Brain microvascular endothelial cell (primary cell): ENCODE measurements around the gene MAML2.

ENCODE experiments used
- DNase-seq: peaks from one replicate; pipeline ENCODE4 v3.0.0-alpha.2; 2020
- H3K27ac ChIP-seq: fragments of 250-450 bp; sonication (Bioruptor Pico); 2 replicates; pipeline ENCODE4 v1.5.1; 2020; ENCODE audit warnings: mild to moderate bottlenecking, moderate library complexity
- H3K27me3 ChIP-seq: fragments of 250-450 bp; sonication (Bioruptor Pico); replicated peaks from 2 replicates; pipeline ENCODE4 v1.5.1; 2020; ENCODE audit warnings: mild to moderate bottlenecking
- H3K36me3 ChIP-seq: fragments of 250-450 bp; sonication (Bioruptor Pico); replicated peaks from 2 replicates; pipeline ENCODE4 v1.5.1; 2020; ENCODE audit warnings: mild to moderate bottlenecking
- H3K4me3 ChIP-seq: 2 replicates; pipeline ENCODE4 v1.5.1; 2011; ENCODE audit warnings: low read depth, mild to moderate bottlenecking, control low read depth, low read length, moderate library complexity
- in situ Hi-C: cut with HindIII; loops from 2 replicates; pipeline ENCODE4 v1.10.0; 2017; ENCODE audit warnings: low sequenced_read_pairs, low pct_ligation_motif_present
- TF ChIP-seq, protein P1 (sequence below): IDR thresholded peaks from 2 replicates; pipeline ENCODE4 v1.5.1; 2011; ENCODE audit warnings: low read depth, mild to moderate bottlenecking, moderate library complexity, low read length, control low read depth, inconsistent platforms; ENCODE audit errors: missing control alignments

Gene MAML2

DNA sequence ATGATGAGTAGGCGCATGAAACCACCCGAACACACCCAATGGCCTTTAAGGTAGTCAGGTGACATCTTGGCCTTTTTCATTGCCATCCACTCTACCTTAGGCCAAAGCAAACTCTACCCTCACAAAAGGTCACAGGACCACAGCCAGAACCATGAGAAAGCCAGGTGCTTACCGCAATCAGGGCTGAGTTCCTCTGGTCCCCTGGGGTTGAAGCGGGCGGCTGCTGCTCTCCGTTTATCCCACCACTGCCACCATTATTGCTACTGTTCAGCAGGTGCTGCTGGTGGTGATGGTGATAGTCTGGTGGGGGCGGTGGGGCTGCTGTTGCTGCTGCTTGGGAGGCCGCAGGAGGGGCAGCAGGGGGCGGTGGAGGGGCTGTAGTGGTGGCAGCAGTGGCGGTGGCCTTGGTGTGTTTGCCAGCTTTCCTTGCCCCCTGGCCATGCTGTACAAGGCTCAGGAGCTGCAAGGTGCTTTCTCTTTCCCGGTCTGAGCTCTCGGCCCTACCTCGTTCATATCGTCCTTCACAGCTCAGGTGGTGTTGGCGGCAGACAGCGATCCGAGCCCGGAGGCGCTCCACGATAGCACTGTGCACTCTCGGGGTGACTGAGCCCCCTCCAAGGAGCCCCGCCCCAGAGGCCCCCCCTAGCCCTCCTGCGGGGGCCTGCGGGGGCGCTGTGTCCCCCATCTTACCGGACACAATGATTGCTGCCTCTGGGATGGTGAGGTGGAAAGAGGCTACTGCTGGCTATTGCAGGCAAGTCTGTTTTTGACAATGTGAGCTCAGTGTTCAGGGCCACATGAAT lies 1.6 kb downstream of the MAML2 start:
- Histone ChIP-seq H3K4me3 (peak overlapping the region; percentile 85), H3K27ac (peak overlapping the region; percentile 81), H3K36me3 (no peaks in the 10 kb centered on the region), H3K27me3 (no peaks in the 10 kb centered on the region)
- in situ Hi-C loops = no loop called here
- DNase-seq = no peak
- TF ChIP-seq, protein P1, sequence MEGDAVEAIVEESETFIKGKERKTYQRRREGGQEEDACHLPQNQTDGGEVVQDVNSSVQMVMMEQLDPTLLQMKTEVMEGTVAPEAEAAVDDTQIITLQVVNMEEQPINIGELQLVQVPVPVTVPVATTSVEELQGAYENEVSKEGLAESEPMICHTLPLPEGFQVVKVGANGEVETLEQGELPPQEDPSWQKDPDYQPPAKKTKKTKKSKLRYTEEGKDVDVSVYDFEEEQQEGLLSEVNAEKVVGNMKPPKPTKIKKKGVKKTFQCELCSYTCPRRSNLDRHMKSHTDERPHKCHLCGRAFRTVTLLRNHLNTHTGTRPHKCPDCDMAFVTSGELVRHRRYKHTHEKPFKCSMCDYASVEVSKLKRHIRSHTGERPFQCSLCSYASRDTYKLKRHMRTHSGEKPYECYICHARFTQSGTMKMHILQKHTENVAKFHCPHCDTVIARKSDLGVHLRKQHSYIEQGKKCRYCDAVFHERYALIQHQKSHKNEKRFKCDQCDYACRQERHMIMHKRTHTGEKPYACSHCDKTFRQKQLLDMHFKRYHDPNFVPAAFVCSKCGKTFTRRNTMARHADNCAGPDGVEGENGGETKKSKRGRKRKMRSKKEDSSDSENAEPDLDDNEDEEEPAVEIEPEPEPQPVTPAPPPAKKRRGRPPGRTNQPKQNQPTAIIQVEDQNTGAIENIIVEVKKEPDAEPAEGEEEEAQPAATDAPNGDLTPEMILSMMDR = peak; percentile 68

DNA sequence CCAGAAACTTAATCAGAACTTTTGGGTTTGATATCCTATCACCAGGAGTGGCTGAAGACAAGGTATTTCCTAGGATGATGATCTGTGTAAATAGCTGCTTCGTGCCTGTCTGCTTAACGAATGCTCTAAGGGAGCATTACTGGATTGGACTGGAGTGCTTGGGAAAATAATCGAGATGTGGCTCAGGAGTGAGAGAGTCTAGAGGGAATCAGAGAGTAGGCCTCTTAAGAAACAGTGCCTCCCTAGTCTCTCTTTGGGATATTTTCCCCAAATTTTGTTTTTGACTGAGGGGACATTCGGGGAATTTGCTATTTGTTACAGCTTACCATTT lies 2.5 kb downstream of the MAML2 start:
- Histone ChIP-seq H3K27ac (peak overlapping the region; percentile 81), H3K4me3 (peak overlapping the region; percentile 85), H3K27me3 (no peaks in the 10 kb centered on the region), H3K36me3 (no peaks in the 10 kb centered on the region)
- TF ChIP-seq, protein P1 = no peak
- no peak for DNase-seq
- in situ Hi-C loops = no loop called here

DNA sequence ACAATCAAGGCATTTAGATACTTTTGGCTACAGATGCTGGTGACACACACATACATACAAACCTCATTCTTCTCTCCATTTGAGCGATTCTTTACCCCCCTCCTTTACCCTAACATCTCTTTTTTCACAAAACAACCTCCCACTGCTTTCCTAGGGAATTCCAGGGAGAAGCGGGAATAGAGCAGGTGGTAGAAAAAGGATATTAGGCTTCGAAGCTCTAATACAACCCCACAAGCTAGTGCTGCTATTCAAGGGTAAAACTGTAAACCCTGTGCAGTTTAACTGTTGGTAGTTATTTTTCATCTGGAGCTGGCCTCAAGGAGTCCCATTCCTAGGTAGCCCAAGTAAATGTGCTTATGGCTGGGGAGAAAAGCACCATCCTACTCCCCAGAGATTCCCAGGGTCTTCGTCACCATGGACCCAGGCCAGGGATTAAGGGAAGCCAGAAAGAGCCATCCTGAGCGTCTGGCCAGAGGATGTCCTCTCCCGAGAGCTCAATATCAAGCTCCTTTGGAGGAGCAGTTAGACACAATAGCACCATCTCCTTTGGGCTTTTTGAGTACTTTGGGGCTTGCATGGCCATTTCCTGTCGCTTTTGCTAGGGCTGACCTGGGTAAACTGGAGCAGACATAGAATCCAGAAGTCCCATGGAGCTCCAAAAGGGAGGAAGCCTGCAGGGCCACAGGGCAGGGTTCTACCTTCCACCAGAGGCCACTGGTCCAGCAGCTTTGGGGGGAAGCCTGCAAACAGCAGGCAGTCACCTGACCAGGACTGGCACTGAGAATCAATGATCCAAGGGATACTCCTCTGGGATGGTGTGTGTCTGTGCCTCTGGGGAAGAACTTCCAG lies 3.1 kb downstream of the MAML2 start:
- peak overlapping the region; percentile 81 for H3K27ac ChIP-seq
- peak overlapping the region; percentile 85 for H3K4me3 ChIP-seq
- TF ChIP-seq, protein P1 = no peak
- in situ Hi-C loops = no loop called here
- H3K36me3 ChIP-seq = peaks cover 2% of the 10 kb centered on the region
- no peaks in the 10 kb centered on the region for H3K27me3 ChIP-seq
- DNase-seq = no peak

DNA sequence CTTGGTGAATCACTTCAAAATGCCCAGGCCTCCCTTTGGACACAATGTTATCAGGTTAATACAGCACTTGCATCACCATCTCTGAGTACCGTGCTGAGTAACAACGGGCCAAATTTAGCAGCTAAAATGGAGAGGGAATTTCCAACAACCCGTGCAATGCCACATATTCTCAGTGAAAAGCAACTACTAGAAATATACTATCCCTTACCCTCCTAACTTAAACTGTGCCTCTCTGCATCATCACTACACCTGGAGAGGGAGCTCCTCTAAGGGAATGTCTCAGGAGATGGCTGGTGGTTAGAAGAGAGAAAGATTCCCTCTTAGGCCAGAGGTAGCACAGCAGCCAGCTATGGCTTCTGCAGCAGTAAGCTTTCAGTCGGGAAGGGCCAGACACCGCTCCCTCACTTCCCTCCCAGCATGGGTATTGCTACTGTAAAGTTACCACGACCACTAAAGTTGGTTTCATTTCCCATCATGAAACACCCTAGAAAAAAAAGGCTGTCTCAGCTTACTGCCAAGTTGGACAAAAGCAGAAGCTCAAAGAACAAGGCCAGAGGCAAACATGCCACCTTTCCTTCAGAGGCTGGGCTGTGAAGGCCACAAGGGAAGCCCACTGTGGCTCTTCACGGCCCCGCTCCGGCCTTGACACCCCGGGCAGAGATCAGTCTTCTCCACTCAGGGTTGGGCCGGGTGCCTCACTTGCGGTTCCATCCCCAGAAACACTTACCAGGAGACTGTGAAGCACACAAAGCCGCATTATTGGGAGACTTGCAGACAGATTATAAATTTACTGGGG lies 3.9 kb downstream of the MAML2 start:
- H3K27me3 ChIP-seq = no peaks in the 10 kb centered on the region
- TF ChIP-seq, protein P1 = no peak
- H3K4me3 ChIP-seq = peak overlapping the region; percentile 85
- peak overlapping the region; percentile 81 for H3K27ac ChIP-seq
- H3K36me3 ChIP-seq = peaks cover 7% of the 10 kb centered on the region
- DNase-seq = peak; percentile 73
- in situ Hi-C loops = no loop called here

DNA sequence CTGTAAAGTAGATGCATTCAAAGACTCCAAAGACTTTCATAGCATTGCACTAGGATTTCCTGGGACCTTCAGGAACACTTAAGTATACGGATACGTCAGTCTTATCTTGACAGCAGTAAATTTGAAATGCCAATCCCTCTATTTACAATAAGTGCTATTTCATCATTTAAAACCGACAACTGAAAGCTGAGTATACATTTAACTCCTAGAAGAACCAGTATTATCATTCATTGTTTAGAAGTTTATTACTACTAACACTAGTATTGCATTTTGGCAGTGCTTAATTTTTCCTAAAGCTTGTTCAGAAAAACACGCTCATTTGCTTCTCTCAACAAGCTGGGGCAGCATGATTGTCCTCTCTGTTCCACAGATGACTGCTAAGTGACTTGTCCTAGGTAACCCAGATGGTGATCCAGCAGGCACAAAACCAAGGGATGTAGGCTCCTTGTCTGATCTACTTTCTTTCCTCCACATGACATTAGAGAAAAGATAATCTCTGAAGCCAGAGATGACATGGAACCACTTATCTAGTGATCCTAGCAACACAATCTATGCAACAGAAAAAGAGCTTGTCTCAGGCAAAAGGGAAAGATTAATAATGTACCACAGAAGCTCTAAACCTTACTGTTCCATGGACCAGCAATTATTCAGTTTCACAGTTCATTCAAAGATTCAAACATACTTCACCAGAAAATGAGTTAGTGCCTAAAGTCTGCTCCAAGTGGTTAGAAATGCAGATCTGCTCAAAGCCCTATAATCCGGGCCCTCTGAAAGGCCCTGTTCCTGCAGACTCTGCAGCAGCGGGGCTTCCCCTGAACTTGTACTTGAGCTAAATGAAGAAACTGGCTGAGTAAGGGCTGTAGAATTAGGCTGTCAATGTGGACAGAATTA lies 5.2 kb downstream of the MAML2 start:
- H3K36me3 ChIP-seq = peaks cover 7% of the 10 kb centered on the region
- in situ Hi-C loops = no loop called here
- no peaks in the 10 kb centered on the region for H3K27me3 ChIP-seq
- TF ChIP-seq, protein P1 = no peak
- H3K4me3 ChIP-seq = no peak overlapping the region
- no peak overlapping the region for H3K27ac ChIP-seq
- no peak for DNase-seq
